ENCODE results near the gene PPP1R37.

- TF ChIP-seq OSR2 (tag by site-specific recombination; IDR thresholded peaks at IDR 0.05) = no peak
- no peak for TF ChIP-seq WT1 (tag by site-specific recombination; IDR thresholded peaks at IDR 0.05)
- no peak for TF ChIP-seq CTCF (tag by site-specific recombination; IDR thresholded peaks at IDR 0.05)
- no peak for TF ChIP-seq ZNF571 (tag by site-specific recombination; IDR thresholded peaks at IDR 0.05)
Measured at GRCh38 chr19:45094707-45095106, 1.7 kb downstream of the PPP1R37 start.

All from HEK293 (cell line).